Medulla oblongata (tissue), 1 donor: ENCODE measurements around the gene GRIN1.

Experiments
- DNase-seq: peaks from one replicate; pipeline ENCODE4 v3.0.0-alpha.2; 2015; ENCODE audit errors: extremely low spot score

GRIN1 gene

DNA sequence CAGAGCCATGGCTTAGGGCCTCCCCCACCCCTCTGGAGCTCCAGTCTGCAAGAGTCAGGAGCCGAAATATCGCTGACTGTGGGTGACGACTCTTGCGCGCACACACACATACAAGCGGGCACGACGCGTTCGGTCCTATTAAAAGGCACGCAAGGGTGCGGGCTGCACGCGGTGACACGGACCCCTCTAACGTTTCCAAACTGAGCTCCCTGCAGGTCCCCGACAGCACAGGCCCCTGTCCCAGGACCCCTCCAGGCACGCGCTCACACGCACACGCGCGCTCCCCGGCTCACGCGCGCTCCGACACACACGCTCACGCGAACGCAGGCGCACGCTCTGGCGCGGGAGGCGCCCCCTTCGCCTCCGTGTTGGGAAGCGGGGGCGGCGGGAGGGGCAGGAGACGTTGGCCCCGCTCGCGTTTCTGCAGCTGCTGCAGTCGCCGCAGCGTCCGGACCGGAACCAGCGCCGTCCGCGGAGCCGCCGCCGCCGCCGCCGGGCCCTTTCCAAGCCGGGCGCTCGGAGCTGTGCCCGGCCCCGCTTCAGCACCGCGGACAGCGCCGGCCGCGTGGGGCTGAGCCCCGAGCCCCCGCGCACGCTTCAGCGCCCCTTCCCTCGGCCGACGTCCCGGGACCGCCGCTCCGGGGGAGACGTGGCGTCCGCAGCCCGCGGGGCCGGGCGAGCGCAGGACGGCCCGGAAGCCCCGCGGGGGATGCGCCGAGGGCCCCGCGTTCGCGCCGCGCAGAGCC lies at the start of gene GRIN1:
GRIN1 (plus strand) TSS at position 433 of the 746 bp plus-strand sequence. CDS start 333 bp downstream, outside the sequence.
- no peak for DNase-seq

DNA sequence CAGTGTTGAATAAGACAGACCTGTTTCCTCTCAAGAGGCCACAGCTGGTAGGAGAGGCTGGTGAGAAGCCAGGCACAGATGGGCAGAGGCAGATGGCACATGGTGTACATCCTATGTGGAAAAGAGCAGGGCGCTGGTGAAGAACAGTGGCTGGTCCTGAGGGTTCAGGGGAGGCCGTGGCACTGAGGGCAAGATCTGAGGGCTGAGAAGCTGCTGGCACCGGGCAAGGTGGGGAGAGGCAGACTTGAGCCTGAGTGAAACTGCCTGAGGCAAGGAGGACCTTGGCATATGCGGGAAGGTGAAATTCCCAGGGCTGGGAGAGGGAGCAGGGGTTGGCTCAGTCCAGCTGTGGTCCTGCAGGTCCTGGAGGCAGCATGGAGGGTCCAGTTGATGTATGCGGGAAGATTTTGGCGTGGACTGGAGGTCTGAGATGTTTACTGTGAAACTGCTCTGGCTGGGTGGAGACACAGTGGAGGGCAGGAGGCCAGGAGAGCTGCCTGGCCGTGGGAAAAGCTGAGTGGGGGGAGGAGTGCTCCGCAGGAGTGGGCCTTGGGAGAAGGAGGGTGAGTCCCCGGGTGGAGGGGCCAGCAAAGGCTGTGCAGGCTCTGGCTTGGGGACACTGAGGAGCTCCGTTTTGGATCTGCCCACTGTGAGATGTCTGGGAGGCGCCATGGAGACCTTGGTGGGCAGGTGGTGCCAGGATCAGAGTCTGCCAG lies 49.6 kb upstream of the GRIN1 start:
- no peak for DNase-seq

DNA sequence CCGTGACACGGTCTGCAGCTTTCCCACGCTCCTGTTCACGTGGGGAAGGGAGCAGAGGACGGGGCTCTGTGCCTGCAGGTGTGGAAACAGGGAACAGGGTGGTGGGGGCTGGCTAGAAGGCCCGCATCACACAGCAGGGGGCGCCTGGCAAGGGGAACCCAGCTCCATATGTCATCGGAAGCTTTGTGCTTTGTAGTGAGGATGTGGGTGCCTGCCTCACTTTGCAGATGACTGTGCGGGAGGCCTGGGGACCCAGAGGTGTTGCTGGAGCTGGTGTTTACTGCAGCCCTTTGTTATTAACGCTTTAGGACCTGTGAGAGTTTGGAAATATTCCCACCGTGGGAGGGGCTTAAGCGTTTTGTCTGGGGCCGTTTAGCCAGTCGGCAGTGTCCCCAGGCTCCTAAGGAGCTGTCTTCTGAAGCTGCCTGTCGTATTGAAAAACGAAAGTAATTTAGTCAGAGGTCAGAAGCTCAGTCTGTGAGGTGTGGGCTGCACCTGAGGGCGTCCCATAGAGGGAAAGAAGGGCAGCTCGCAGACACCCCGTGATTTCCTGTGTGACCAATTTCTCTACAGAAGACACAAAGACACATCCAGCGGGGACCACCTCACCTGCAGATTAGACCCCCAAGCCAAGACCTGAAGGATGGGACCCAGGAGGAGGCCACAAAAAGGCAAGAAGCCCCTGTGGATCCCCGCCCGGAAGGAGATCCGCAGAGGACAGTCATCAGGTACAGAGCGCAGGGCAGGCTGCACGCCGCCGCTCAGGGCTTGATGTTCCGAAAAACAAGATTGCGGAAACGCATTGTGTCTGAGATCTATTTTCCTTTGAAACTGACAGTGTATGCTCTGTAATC lies 43.1 kb upstream of the GRIN1 start:
- no peak for DNase-seq

DNA sequence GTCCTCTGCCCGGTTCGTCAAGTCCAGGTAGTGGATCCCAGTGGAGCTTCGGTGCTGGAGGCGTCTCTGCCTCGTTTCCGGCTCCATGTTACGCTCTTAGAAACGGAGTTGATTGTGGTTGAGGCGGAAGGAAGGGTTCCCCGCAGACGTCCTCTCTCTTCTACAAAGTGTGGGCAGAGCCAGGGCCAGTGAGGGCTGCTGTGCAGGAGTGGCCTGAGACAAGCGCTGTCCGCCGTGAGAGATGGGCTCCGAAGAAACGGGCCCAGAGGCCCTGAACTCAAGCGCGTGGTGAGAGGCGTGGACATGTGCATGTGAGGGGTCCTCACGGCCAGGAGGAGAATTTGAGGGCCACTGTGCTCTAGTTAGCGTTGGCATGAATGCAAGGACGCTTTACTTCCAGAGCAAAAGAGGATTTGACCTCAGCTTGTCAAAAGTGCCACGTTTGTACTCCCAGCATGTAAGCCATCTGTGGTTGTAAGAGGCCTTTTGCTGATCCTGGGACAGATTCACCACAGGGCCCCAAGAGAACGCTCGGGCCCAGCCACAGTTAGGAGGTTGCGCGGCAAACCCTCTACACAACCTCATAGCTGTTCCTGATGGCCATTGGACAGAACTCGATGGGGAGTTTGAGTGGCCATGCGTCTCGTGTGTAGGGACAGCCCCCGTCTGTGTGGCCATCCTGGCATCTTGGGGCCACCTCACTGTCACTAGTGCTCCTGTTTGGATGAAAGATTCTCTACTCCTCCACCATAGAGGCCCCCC lies 42.0 kb upstream of the GRIN1 start:
- DNase-seq: no peak

DNA sequence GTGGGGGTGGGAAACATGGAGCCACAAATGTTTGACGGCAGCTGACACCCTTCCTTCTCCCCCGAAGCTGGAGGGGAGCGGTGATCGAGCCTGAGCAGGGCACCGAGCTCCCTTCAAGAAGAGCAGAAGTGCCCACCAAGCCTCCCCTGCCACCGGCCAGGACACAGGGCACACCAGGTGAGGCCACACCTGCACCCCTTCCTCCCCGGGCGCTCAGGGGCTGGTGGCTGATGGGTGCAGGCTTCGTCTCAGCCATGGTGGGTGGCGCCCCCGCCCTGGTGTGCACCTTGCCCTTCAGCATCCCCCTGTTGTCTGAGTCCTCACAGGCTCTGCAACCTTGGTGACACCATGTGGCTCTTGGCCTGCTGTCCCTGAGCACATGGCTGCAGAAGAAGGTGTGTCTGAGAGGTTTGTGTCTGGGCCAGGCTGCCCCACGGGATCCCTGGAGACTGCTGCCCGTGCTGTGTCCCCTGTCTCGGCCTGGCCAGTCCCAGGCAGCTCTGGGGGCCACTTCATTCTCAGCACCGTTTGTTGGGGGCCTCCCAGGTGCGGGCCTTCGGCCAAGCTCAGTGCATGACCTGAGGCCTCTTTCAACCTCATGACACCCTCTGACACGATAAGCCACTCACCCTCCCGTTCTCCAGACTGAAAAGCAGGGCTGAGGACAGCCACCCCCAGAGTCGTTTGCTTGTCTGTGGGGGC lies 41.0 kb upstream of the GRIN1 start:
- no peak for DNase-seq

DNA sequence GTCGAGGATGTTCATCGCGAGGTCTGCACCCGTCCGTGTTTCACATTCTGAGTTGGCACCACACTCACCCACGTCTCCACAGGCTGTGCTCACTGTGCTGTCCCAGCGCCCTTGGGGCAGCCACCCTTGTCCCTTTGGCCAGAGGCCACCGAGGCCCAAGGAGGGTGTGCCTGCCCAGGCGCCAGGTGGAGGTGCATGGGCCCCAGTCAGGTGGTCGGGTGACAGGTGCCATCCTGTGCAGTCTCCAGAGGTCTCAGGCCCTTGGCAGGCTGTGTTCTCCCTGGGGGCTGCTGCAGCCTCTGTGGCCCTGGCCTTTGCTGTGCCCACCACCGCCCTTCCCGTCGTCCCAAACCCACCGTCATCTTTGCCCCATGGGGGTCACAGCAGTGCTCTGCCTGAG lies 39.7 kb upstream of the GRIN1 start:
- no peak for DNase-seq

DNA sequence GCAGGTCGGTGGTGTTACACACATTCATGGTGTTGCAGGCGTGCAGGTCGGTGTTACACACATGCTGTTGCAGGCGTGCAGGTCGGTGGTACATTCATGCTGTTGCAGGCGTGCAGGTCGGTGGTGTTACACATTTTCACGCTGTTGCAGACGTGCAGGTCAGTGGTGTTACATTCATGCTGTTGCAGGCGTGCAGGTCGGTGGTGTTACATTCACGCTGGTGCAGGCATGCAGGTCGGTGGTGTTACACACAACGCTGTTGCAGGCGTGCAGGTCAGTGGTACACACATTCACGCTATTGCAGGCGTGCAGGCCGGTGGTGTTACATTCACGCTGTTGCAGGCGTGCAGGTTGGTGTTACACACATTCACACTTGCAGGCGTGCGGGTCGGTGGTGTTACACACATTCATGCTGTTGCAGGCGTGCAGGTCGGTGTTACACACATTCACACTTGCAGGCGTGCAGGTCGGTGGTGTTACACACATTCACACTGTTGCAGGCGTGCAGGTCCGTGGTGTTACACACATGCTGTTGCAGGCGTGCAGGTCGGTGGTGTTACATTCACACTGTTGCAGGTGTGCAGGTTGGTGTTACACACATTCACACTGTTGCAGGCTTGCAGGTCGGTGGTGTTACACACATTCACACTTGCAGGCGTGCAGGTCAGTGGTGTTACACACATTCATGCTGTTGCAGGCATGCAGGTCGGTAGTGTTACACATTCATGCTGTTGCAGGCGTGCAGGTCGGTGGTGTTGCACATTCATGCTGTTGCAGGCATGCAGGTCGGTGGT lies 35.6 kb upstream of the GRIN1 start:
- DNase-seq: no peak

DNA sequence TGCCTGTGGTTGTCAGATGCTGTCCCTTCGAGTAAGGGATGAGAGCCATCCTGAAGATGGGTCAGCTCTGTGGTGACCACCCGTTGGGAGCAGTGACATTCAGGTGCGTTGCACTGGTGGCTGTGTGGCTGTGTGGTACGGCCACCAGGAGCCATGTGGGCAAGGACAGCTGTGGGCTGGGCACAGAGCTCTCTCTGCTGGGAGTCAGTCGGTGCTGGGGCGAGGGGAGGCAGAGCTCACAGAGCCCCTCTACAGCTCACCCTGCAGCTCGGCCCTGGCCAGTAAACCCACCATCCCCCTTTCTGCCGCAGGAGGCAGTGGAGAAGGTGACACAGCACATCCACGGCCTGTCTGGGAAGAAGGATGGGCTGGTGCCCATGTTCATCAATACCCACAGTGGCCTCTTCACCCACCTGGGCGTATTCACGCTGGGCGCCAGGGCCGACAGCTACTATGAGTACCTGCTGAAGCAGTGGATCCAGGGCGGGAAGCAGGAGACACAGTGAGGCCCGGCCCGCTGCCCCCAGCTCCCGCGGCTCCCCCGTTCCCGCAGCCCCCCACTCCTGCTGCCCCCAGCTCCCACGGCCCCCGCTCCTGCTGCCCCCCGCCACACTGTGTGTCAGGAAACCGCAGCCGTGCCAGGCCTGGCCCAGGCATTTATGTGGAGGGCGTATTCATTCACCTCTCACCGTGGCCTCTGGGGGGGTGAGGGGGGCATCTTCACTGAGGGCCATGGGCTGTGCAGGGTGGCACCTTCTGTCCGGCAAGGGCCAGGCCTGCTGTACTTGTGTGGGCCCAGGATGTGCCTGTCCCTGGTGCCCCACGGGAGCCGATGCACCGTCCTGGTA lies 32.9 kb upstream of the GRIN1 start:
- no peak for DNase-seq

DNA sequence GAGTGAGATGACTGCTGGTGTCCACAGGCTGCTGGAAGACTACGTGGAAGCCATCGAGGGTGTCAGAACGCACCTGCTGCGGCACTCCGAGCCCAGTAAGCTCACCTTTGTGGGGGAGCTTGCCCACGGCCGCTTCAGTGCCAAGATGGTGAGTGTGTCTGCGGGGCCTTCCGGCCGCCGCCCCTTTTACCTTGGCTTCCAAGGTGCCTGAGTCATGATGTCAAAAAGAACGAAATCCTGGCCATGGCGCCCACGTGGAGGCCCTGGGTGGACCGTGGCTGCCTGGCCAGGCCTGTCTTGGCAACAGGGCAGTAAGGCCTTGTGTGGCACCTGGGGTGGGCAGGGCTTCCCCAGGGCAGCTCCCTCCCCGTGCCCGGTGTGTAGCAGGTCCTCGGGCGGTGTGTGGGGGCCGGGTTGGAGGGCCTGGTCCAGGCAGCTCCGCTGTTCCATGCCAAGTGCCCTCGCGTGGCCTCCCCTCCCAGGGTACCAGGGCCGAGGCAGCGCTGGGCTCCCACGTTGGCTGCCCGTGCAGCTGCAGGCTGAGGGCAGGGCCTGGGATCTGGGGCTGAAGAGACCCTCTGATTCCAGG lies 32.2 kb upstream of the GRIN1 start:
- DNase-seq: no peak

DNA sequence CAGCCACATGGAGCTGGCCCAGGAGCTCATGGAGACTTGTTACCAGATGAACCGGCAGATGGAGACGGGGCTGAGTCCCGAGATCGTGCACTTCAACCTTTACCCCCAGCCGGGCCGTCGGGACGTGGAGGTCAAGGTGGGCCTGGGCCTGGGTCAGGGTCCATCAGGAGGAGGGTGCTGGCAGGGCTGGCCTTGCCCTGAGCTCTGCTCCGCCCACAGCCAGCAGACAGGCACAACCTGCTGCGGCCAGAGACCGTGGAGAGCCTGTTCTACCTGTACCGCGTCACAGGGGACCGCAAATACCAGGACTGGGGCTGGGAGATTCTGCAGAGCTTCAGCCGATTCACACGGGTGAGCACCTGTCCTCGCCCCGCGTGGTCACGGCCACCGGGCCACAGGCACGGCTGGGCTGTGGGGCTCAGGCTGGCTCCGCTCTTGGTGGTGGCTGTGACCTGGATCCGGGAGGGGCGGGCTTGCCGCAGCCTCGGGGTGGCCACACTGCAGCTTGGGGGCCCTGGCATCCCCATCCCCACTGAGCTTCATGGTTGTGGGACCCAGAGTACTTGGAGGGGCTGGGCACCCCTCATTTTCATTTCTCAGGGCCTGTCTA lies 31.5 kb upstream of the GRIN1 start:
- DNase-seq: no peak

DNA sequence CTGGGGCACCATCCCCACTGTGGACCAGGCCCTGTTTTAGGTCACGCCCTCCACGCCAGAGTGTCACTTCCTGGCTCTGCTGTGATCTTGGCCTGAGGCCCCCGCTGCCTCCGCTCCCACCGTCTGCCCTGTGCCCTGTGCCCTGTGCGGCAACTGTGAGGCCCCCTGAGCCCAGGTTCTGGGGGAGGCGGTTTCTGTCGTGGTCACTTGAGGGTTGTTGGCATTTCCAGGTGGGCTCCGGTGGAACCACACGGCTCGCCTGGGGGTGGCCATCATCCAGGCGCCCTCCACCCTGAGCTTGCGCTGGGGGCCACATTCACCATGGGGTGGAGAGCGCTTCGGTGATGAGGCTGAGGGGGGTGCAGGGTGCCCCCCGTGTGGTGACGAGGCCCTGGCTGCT lies 31.0 kb upstream of the GRIN1 start:
- no peak for DNase-seq

DNA sequence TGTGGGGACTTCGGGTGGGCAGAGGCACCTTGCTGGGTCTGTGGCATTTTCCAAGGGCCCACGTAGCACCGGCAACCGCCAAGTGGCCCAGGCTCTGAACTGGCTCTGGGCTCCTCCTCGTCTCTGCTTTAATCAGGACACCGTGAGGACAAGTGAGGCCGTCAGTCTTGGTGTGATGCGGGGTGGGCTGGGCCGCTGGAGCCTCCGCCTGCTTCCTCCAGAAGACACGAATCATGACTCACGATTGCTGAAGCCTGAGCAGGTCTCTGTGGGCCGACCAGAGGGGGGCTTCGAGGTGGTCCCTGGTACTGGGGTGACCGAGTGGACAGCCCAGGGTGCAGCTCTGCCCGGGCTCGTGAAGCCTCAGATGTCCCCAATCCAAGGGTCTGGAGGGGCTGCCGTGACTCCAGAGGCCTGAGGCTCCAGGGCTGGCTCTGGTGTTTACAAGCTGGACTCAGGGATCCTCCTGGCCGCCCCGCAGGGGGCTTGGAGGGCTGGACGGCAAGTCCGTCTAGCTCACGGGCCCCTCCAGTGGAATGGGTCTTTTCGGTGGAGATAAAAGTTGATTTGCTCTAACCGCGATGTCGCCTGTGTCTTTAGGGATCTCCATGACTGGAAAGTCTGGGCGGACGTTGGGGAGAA lies 30.2 kb upstream of the GRIN1 start:
- DNase-seq: no peak

DNA sequence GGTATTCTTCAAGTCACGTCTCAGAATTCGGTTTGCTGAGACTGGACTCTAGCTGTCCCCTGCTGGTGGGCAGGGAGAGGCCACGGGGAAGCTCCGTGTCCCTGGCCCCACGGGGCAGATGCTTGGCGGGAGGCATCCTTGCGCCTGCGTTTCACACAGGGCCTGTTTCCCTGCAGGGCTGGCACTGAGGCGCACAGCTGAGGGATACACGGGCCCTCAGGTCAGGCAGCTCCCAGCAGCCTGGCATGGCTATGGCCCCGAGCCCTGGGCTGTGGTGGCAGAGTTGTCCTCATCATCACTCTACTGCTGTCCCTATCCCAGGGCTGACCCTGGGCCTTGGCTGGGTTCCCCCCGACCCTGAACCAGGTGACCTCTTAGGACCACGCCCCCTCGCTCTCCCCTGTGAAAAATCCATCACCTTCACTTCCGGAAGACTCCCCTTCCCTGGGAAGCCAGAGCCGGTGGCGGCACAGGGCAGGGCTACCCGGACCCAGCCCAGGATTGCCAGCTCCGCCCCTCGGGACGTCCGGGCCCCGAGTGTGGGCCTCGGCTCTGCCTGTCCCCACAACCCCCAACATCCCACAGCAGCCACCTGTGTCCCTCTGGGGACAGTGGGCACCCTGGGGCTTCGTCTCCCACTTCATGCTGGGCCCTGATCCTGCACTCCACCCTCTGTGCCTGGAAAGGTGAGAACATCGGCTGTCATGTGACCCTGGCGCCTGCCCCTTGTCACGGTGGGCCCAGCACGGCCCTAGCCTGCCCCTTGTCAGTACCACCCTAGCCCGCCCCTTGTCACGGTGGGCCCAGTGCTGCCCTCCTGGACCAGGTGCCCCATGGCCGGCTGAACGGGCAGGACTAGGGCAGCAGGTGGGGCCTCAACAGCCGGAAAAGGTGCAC lies 29.5 kb upstream of the GRIN1 start:
- DNase-seq: no peak

DNA sequence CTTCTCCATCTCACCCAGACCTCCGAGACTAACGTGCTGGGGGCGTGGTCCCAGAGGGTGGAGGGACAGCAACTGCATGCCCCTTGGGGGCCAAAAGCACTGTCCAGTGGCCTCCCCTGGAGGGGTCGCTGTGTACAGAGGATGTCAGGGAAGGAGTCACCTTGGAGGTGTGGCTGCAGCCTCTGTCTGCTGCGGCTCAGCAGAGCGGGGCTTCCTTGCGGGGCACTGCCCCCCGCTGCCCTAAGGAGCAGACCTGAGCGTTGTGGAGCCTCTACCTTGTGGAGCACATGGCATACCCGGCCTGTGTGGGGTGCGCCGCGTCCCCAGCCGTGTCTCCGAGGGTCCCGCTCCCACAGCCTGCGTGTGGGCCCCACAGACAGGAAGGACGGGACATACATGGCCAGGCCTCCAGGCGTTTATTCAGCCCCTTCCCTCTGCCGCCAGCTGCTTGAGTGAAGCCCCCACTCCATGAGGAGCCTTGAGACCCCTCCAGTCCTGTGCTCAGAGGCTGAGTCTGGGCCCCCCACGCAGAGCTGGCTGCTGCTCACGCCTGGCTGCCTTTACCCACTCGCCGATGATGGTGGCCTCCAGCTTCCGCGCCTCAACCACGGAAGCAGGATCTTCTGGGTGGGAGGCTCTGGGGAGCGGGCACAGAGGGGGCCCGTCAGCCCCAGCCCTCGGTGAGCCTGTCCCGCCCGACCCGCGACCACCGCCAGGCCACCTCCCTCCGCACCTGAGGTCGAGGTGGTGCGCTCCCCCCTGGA lies 28.6 kb upstream of the GRIN1 start:
- DNase-seq: no peak

DNA sequence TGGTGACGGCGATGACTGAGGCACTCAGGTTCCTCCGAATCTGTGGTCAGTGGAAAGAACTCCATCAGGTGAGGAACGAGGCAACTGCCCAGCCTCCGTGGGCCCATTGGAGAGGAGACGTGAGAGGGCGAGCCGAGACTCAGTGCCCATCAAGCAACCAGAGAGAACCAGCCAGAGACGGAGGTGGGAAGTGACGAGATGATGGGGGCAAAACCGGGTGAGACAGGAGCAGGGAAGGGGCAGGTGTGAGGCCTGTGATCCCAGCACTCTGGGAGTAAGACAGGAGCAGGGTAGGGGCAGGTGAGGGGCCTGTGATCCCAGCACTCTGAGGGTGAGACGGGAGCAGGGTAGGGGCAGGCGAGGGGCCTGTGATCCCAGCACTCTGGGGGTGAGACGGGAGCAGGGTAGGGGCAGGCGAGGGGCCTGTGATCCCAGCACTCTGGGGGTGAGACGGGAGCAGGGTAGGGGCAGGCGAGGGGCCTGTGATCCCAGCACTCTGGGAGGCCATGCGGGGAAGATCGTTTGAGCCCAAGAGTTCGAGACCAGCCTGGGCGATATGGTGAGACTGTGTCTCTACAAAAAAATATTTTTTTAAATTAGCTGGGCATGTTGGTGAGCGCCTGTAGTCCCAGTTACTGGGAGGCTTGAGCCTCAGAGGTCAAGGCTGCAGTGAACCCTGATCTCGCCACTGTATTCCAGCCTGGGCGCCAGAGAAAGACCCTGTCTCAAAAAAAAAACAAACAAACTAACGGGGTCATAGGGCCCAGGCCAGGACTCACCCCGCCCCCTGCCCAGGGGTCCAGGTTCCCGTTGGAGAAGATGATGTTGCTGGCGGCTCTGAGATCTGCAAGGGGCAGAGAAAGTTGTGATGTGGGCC lies 27.8 kb upstream of the GRIN1 start:
- DNase-seq: no peak
